Thoracic aorta (tissue), 2 donors: ENCODE measurements around the gene SLC7A5. TPM values are rescaled to one million over a fixed set of nuclear protein-coding genes. Genes with fewer than 3 reads are reported as not detected.
"Not testable (repeated sequence)": the region's sequence is repeated elsewhere in the genome, so short reads cannot be mapped to it uniquely, and the experiment has no call there.

Source experiments
- ATAC-seq: fragments of 150-250 bp; one replicate; pipeline ENCODE4 v1.8.0; 2017; ENCODE audit warnings: low read depth; ENCODE audit not compliant: insufficient number of reproducible peaks, low FRiP score
- DNase-seq: peaks from one replicate; pipeline ENCODE4 v3.0.0-alpha.2; 2020; ENCODE audit warnings: low spot score
- H3K27ac ChIP-seq, 2 donors: fragments of 200-600 bp; sonication (generic); 1 replicate in 1 of 2; 2 replicates in 1 of 2; pipeline ENCODE4 v1.5.1; 2016; ENCODE audit warnings: mild to moderate bottlenecking in 2 of 2, moderate library complexity in 2 of 2
- H3K27me3 ChIP-seq: fragments of 200-600 bp; sonication (generic); replicated peaks from 2 replicates; pipeline ENCODE4 v1.6.0; 2016; ENCODE audit warnings: mild to moderate bottlenecking; ENCODE audit not compliant: insufficient read depth
- H3K36me3 ChIP-seq: fragments of 200-600 bp; sonication (generic); one replicate; pipeline ENCODE4 v1.5.1; 2016
- H3K4me1 ChIP-seq, 2 donors: fragments of 200-600 bp; sonication (generic); 1 replicate in 1 of 2; 2 replicates in 1 of 2; pipeline versions ENCODE4 v1.5.1 to v1.6.0; 2016; ENCODE audit warnings: low read depth in 2 of 2, mild to moderate bottlenecking in 1 of 2; ENCODE audit not compliant: control insufficient read depth in 1 of 2
- H3K4me3 ChIP-seq: fragments of 200-600 bp; sonication (generic); 2 replicates; pipeline ENCODE4 v1.5.1; 2016; ENCODE audit warnings: mild to moderate bottlenecking
- H3K9me3 ChIP-seq: fragments of 200-600 bp; sonication (generic); 2 replicates; pipeline ENCODE4 v1.5.1; 2016
- CTCF ChIP-seq: fragments of 200-600 bp; sonication (generic); IDR thresholded peaks from one replicate; pipeline ENCODE4 v1.5.1; 2019; ENCODE audit warnings: antibody characterized with exemption
- total RNA-seq, 2 donors: library from RNA; depleted of rRNA; stranded (reverse); fragments of >200 nt; gene quantifications; one replicate each; pipeline versions ENCODE4 v1.1.0 to v1.2.3, GENCODE V29; 2016

SLC7A5 gene
- total RNA-seq, 2 donors from 2014 or later: 2.7 to 33.7 TPM

- H3K4me3 ChIP-seq, H3K27me3 ChIP-seq, DNase-seq, H3K36me3 ChIP-seq, H3K9me3 ChIP-seq, H3K27ac ChIP-seq, ATAC-seq: not testable (repeated sequence)
- H3K4me1 ChIP-seq: peaks cover 0 to 13% of the 10 kb centered on the region in 2 donors
- TF ChIP-seq CTCF: peak; percentile 97
Measured at GRCh38 chr16:87909203-87909935, 40.1 kb upstream of the SLC7A5 start.

GRCh38 chr16:87908101-87908500 is 38.8 kb upstream of the SLC7A5 start:
- DNase-seq, H3K27me3 ChIP-seq, H3K4me3 ChIP-seq, H3K9me3 ChIP-seq, H3K36me3 ChIP-seq, ATAC-seq, H3K27ac ChIP-seq: not testable (repeated sequence)
- peaks cover 0 to 13% of the 10 kb centered on the region in 2 donors for H3K4me1 ChIP-seq

GRCh38 chr16:87905521-87905920 is 36.2 kb upstream of the SLC7A5 start:
- not testable (repeated sequence) for H3K36me3 ChIP-seq, H3K27ac ChIP-seq, ATAC-seq

GRCh38 chr16:87904963-87905362 is 35.7 kb upstream of the SLC7A5 start:
- ATAC-seq, H3K4me1 ChIP-seq, H3K27ac ChIP-seq, H3K4me3 ChIP-seq, H3K9me3 ChIP-seq, H3K27me3 ChIP-seq, DNase-seq, H3K36me3 ChIP-seq: not testable (repeated sequence)

More at GRCh38 chr16:87905521-87905920, 36.2 kb upstream of the SLC7A5 start:
- DNase-seq, H3K9me3 ChIP-seq, H3K4me3 ChIP-seq, H3K4me1 ChIP-seq, H3K27me3 ChIP-seq: not testable (repeated sequence)

- not testable (repeated sequence) for DNase-seq, ATAC-seq, H3K36me3 ChIP-seq, H3K27me3 ChIP-seq, H3K4me3 ChIP-seq, H3K9me3 ChIP-seq, H3K27ac ChIP-seq
- peaks cover 12 to 30% of the 10 kb centered on the region in 2 donors for H3K4me1 ChIP-seq
Measured at GRCh38 chr16:87900489-87900888, 31.2 kb upstream of the SLC7A5 start.

GRCh38 chr16:87897521-87898505 is 28.5 kb upstream of the SLC7A5 start:
- no peak for TF ChIP-seq CTCF
- Histone ChIP-seq H3K36me3 (no peaks in the 10 kb centered on the region), H3K27me3 (no peaks in the 10 kb centered on the region), H3K4me3 (no peak overlapping the region), H3K27ac (peak overlapping the region; percentile 61 to 73), H3K9me3 (no peaks in the 10 kb centered on the region), H3K4me1 (peaks cover 25 to 56% of the 10 kb centered on the region in 2 donors)
- DNase-seq (no peak), ATAC-seq (no peak)

- not testable (repeated sequence) for DNase-seq, H3K36me3 ChIP-seq, ATAC-seq, H3K4me3 ChIP-seq, H3K27me3 ChIP-seq, H3K9me3 ChIP-seq
- H3K4me1 ChIP-seq: peaks cover 25 to 58% of the 10 kb centered on the region in 2 donors
- peak overlapping the region; percentile 61 to 73 for H3K27ac ChIP-seq
Measured at GRCh38 chr16:87896924-87897520, 27.7 kb upstream of the SLC7A5 start.

- H3K4me3 ChIP-seq, H3K36me3 ChIP-seq, DNase-seq, H3K9me3 ChIP-seq, H3K27me3 ChIP-seq, ATAC-seq: not testable (repeated sequence)
- Histone ChIP-seq H3K27ac (peak overlapping the region in 1 of 2 donors; percentile 12), H3K4me1 (peaks cover 25 to 58% of the 10 kb centered on the region in 2 donors)
Measured at GRCh38 chr16:87896176-87896890, 27.0 kb upstream of the SLC7A5 start.
